Stimulated activated CD4-positive, alpha-beta T cell treated with anti-CD3 and anti-CD28 coated beads, TNF-alpha, amount 100 ng/mL, for 48 hours (primary cell): ENCODE measurements around the gene MED29.
A peak's percentile ranks its signal among the peaks of the same experiment; 100 is the strongest.

Source experiments
- DNase-seq, 3 donors: peaks; one replicate each; pipeline ENCODE4 v3.0.0-alpha.2; 2020; ENCODE audit warnings: low read depth in 3 of 3

The MED29 gene

DNA sequence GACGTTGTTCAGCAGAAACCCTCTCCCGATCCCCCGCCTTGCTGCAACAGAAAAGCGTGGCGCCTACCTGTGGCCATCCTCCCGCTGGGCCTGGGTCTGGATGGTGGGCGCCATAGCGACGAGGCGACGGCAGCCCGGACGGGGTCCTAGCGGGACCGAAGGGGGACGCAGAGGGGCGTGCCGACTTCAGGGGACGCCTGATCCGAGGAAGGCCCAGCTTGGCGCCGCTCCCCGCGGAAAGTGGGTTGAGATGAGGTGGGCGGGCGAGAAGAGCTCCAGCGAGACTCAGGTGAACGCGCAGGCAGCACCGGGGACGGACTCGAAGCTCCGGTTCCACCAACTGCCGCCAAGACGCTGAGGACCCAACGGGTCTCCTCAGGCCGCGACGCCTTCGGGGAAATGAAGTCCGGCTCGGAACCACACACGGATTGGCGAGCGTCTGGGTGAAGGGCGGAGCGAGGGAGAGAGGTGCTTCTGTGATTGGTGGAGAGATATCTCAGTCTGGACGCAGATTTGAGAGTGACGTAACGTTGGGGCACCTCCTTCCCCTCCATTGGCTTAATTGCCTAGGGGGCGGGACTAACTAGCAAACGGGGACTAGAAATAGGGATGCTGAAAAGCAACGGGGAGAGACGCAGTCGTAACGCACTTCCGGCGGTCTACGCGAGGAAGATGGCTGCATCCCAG lies at the start of gene MED29, which contains the start of gene PAF1:
MED29 (plus strand) TSS at position 628 of the 687 bp plus-strand sequence; CDS start at position 673, 45 bp downstream.
PAF1 (minus strand) TSS at position 356 of the 687 bp plus-strand sequence; CDS start at position 114, 242 bp downstream.
- peak; percentile 86 to 96 (median 89) for DNase-seq

DNA sequence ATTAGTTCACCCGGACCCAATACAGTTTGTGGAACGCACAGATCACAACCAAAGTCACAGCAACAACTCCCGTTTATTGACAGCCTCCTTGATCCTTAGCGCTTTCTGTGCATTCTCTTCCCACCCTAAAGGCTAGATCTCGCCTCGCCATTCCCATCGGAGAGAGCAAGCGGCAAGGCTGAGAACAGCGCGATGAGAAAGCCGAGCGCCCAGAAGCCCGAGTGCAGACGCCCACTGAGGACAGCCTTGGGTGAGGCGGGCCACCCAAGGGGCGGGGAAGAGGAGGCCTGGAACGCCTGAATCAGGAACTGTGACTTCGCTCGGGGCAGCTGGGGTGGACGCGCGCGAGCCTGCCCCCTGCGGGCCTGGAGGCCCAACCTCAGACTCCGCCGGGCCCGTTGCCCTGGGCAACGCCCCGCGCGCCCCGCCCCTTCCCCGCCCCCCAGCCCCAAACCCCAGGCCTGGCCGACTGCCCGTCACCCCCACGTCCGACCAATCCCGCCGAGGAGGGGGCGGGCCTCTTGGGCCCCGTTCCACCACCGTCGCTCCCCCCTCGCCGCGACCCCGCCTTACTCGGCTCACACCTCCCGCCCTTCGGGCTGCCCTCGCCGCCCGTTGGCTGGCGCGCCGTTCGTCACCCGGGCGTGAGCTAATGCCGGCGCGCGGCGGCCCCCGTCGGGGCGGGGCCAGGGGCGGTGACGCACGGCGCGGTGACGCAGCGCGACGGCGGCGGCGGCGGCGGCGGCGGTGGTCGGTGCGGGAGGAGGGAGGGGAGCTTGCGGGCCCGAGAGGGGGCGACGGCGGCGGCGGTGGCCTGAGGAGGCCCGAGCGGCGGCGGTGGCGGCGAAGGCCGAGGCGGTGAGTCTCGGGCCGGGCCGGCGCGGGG lies 49.2 kb upstream of the MED29 start, which contains the start of gene SAMD4B:
SAMD4B (plus strand) TSS at position 703 of the 886 bp plus-strand sequence. CDS start 14,473 bp downstream, outside the sequence.
- DNase-seq, result peak; percentile 97 to 99 (median 98)

DNA sequence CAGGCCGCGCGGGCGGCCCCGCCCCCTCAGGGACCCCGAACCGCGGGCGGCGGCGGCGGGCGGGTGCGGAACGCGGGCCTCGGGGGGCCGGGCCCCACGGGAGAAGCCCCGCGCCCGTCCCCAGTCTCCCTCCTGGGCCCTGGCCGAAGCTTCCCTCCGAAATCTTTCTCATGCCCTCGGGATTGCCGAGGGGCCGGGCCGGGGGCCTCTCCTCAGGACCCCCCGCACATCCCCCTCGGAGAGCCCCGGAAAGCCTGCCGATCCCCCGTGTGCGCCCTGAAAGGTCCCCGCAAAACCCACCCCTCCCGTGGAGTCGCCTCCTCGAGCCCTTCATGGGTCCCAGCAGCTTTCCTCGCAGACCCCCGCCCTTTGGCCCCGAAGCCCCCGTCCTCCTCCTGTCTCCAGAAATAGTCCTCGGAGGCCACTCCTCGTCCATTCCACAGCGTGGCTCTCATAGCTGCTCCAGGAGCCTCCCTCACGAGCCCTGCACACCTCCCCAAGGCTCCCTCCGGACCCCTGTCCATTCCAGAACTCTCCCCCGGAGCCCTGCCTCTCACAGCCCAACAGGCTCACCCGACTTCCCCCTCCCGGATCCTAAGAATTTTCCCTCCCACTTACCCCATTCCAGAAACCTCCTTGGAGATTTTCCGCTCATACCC lies 48.4 kb upstream of the MED29 start:
- DNase-seq, result no peak

GRCh38 chr19:39345956-39346355 lies 45.2 kb upstream of the MED29 start:
- DNase-seq, result no peak

DNA sequence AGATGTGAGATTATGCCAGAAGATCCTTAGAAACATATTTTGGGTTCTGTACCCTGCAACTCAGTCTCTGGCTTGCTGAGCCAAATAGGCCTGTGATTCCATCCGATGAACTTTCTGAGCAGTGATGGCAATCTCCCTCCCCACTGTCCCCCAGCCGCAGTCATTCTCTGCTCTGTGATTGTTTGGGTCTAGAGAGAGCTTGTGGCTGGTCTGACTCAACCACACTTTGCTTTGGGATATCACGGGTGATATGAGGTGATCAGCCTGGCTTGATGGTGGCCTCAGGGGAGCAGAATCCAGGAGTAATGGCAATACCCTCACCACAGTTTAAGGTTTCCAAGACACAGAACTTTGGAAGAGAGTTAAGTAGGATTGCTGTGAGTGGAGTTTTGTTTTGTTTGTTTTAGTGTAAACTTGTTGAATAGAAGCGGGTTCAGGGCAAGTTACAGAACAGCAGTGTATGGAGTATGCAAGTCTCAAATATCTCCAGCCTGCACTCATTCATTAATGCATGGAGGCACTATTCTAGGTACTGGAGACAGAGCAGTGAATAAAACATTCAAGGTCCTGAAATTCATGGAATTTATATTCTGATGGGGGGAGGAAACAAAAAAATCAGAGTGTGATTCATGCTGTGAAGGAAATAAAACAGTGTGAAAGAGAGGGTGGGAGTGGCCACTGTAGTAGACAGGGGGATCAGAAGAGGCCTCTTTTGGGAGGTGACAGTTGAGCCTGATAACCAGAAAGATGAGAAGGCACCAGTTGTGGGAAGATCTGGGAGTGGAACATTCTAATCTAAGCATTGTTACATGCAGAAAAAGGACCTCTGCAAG lies 43.6 kb upstream of the MED29 start:
- no peak for DNase-seq

DNA sequence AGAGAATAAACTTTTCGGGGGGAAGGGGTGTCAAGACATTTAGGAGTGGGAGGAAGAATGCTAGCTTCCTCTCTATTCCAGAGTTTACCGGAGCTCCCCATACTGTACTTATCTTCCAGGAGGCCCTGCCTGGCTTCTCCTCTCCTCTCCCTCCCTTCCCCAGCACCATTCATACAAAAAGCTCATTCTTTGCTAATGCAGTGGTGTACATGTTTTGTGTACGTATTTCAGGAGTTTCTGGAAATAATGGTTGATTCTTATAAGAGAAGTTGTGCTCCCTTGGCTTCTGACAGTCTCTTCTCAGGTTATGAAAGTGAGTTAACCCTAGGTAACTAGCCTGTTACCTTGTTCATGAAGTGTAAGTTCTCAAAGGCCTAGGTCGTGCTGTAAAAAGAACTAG lies 41.9 kb upstream of the MED29 start:
- no peak for DNase-seq

GRCh38 chr19:39350156-39350555 lies 41.0 kb upstream of the MED29 start:
- no peak for DNase-seq

DNA sequence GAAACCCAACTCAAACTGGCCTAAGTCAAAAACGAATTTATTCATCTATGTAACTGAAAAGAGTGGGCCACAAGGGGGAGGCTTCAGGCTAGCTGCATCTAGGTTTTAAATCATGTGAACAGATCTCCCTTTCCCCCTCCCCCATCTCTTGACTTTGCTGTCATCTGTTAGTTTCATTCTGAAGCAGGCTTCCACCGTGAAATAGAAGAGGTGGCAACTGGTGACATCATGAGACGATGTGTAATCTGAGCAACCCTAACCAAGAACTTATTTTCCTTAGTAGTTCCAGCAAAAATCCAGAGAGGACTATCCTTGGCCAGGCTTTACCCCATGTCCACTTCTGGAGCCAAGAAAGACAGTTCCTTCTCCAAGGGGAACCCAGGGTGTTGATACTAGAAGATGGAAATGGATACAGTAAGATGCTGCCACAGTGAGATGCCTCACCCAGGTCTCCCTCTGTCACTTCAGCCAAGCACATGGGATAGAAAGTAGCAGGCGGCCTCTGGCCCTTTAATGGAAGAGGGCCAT lies 39.6 kb upstream of the MED29 start:
- peak in 2 of 3 donors; percentile 34 to 63 for DNase-seq

DNA sequence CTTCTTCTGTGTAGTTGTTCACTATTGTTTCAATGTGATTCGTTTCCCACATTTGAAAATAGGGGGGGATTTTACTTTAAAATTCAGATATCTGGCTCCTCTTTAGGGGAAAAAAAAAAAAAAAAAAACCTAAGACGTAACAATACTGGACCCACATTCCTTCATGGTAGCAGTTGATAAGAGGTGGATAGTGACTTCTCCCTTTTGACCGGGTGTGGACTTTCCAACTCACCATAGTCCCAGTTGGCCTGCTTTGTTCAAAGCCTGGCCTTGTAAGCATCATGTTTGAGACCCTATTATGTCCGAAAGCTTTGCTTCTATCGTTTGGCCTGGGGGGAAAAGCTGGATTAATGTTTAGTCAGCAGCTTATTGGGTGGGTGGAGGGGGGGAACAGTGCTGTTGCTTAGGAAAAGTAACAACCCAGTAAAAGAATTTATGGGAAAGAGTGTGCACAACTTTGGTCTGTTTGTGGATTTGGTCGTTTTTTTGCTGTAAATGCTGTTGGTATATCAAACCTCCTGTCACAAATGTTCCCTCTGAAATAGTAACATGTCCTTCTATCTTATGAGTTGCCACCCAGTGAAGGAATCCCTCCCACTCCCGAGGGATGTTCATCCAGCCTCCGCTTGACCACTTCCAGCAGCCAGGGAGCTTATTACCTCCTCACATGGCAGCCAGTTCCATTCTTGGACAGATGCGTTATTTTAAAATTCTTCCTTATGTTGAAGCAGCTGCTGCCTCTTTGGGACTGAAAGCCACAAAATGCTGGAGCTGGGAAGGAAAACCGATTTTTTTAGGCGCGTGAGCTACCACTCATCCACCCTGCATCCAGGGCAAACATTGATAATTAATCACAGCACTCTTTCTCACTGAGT lies 38.6 kb upstream of the MED29 start:
- DNase-seq, result no peak

DNA sequence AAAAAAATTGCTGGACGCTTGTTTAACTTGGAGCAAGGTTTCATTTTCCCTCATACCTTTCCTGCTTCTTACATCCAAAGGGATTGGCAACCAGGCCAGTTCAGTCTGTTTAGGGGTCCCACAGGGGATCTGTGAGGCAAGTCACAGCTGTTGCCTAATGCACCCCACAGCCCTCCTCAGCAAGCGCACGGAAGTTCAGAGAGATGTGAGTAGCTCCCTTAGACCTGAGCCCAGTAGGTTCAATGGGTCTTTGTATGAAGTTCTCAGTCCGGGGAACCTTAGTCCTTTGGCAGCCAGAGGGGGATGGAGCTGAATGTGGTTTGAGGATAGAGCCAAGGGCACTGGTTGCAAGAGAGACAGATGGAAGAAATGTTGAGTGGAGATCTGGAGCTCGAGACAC lies 35.9 kb upstream of the MED29 start:
- DNase-seq, result no peak

DNA sequence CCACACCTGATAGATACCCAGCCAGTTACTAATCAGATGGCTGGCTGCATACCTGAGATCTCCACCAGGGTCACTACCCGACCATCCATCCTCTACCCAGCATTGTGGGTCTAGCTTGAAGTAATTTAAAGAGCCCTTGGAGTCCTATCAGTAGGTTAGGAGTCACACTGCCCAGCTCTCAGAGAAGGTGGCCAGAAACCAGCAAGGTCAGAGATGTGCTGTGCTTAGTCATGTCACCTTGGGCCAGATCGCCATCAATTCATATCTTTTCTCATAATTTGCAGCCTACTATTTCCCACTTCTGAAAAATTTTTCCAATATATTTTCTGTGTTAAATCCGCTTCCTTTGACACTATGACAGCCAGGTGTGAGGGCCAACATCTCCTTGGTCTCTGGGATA lies 35.1 kb upstream of the MED29 start:
- no peak for DNase-seq

GRCh38 chr19:39356647-39357046 lies 34.5 kb upstream of the MED29 start:
- DNase-seq, result no peak

- DNase-seq, result no peak
Measured at GRCh38 chr19:39359026-39359425, 32.2 kb upstream of the MED29 start.

DNA sequence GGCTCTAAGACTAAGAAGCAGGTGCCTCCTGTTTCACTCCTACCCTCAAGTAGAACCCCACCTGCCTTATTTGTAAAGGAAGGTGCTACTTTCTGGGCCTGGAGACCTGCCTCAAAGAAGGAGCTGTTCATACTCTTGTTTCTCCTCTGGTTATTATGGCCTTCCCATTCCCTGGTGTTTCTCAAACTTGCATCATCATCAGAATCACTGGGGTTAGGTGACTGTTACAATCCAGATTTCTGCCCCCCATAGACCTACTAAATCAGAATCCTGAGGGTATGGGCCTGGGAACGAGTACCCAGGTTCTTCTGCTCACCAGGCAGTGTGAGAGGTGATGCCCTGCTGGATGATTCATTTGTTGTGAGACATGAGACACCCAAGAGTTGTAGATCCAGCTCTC lies 30.6 kb upstream of the MED29 start:
- DNase-seq, result no peak

- no peak for DNase-seq
Measured at GRCh38 chr19:39362682-39363657, 28.2 kb upstream of the MED29 start.

DNA sequence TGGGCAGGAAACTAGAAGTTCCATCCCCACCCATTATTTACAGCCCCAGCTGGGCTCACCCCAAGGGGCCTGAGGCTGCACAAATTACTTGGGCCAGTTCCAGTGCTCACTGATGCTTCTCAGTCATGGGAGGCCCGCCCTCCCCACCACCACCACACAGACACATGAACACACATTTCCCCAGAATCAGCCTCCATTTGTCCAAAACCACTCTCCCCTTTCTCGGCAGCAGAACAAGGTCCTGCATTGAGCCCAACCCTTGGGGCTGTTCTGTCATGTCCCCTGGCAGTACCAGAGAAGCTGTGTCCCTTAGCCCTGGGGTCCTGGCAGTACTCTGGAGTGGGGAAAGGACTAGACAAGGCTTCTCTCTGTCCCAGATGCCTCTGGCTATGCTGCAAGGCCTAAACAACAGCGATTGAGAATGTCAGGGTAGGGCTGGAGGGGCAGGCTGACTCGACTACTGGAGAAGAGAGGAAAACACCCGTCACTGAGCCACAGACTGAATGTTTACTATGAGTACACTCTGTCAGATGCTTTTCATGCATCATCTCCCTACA lies 27.2 kb upstream of the MED29 start:
- no peak for DNase-seq

GRCh38 chr19:39365531-39365930 lies 25.6 kb upstream of the MED29 start:
- DNase-seq, result no peak

DNA sequence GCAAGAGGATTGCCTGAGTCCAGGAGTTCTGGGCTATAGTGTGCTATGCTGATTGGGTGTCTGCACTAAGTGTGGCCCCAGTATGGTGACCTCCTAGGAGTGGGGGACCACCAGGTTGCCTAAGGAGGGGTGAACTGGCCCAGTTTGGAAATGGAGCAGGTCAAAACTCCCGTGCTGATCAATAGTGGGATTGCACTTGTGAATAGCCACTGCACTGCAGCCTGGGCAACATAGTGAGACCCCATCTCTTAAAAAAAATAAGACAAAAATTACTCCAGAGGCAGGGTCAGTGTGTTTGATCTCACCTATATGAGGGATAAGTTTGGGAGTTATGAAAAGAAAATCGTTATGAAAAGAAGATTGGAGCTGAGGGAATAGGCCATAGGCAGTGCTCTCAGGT lies 22.0 kb upstream of the MED29 start:
- no peak for DNase-seq

DNA sequence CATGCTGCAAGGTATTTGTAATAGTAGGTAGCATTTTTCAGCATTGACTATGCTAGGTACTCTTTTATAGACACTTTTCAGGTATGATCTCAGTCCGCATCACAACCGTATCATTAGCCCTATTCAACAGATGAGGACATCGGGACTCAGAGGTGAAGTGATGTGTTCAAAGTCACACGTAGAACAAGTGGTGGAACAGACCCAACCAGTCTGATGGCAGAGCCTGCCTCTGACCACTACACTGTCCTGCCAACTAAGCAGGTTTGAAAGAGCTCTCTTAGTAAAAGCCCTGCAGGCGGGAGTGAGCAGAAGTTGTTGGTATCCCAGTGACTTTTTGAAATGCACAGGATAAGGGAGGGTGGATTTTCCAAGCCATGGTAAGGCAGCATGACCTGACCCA lies 20.4 kb upstream of the MED29 start:
- DNase-seq, result no peak
